Activated naive CD4-positive, alpha-beta T cell treated with anti-CD3 and anti-CD28 coated beads, Interleukin-2, amount 10 ng/mL, durations not matched to agents 7 days and 5 days (primary cell): ENCODE measurements around the gene SLC12A5.

Source experiments
- CTCF ChIA-PET: fragments of 350-600 bp; sonication (Branson Sonifier 250); formaldehyde crosslinking; loops from one replicate; lab custom pipeline; 2021; ENCODE audit warnings: antibody characterized with exemption; lab: Charles Lee
- DNase-seq: peaks from one replicate; pipeline ENCODE4 v3.0.0-alpha.2; 2020
- H3K27ac Mint-ChIP-seq: one replicate; pipeline ENCODE4 v1.8.0; 2021; ENCODE audit warnings: mild to moderate bottlenecking, moderate library complexity, mixed read lengths
- H3K27me3 Mint-ChIP-seq: one replicate; pipeline ENCODE4 v1.8.0; 2021; ENCODE audit warnings: mild to moderate bottlenecking, mixed read lengths
- H3K36me3 Mint-ChIP-seq: one replicate; pipeline ENCODE4 v1.8.0; 2021; ENCODE audit warnings: mixed read lengths
- H3K4me1 Mint-ChIP-seq: one replicate; pipeline ENCODE4 v1.8.0; 2021; ENCODE audit warnings: mixed read lengths
- H3K4me3 Mint-ChIP-seq: one replicate; pipeline ENCODE4 v1.8.0; 2021; ENCODE audit warnings: mild to moderate bottlenecking, moderate library complexity, mixed read lengths
- H3K9me3 Mint-ChIP-seq: one replicate; pipeline ENCODE4 v1.8.0; 2021; ENCODE audit warnings: mixed read lengths

The SLC12A5 gene

DNA sequence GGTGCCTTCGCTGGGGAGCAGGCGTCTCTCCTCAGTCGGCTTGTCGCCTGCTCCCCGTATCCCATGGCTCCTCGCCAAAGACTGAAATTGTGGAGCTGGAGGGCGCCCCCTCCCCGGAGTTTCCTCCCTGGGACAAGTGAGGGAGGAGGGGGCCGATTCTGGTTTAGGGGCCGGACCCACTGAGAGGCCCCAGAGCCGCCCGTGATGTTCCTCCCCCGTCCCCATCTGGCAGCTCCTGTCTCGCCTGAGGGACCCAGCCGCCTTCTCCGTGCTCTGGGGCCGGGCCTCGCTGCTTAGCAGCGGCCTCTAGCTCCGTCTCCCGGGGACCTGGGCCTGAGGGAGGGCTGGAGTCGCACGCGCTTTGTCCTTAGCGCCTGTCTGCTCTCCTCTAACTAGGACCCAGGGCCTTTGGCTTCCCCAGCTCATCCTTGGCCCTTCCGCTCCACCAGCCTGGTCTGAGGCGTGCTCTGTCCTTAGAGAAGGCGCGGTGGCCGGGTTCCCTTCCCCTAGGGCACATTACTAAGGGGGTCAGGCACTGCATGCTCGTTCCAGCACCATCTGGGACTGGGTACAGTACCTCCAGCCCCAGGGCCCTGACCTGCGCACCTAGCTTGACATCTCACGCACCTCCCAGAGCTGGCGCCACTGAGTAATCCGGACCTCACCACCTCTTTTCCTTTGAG, 29.7 kb downstream of the SLC12A5 start:
- Mint-ChIP-seq H3K4me3 (no peak overlapping the region), H3K36me3 (peaks cover 44% of the 10 kb centered on the region), H3K27ac (no peak overlapping the region), H3K4me1 (peaks cover 39% of the 10 kb centered on the region), H3K9me3 (no peaks in the 10 kb centered on the region), H3K27me3 (peaks cover 48% of the 10 kb centered on the region)
- DNase-seq, result no peak
- CTCF ChIA-PET, result interaction anchor here (1.4 kb wide), 1 partner anchor 71 kb away, joined by 5 read pairs; no protein-coding TSS in a partner anchor

DNA sequence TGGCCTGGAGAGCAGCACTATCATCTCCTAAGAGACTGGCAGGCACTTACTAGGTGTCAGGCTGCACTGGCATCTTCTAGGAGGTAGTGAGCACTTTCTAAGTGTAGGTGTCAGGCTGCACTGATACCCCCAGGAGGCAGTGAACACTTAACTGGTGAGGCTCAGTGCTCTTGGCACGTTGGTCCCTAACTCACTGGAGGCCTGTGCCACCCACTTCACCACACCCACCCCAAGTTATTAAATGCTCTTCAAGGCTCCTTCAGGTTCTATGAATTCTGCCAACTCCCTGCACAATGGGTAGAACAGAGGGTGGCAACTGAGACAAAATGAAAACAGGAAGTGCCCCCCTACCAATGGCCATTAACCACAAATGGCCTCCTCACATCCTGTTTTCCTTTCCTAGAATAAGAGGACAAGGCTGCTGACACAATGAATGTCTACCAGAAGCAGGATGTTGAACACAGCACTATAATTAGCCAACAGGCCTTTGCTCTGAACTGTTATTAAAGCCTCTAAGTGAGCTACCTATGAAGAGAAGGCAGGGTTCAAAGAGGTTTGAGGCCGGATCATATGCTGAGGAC, 31.4 kb downstream of the SLC12A5 start:
- Mint-ChIP-seq H3K4me3 (no peak overlapping the region), H3K36me3 (peaks cover 60% of the 10 kb centered on the region), H3K4me1 (peaks cover 47% of the 10 kb centered on the region), H3K27me3 (peaks cover 39% of the 10 kb centered on the region), H3K9me3 (no peaks in the 10 kb centered on the region), H3K27ac (peak overlapping the region; percentile 62)
- DNase-seq, result no peak
- CTCF ChIA-PET, result interaction anchor here (3.1 kb wide), 1 partner anchor 47 kb away, joined by 9 read pairs; no protein-coding TSS in a partner anchor

DNA sequence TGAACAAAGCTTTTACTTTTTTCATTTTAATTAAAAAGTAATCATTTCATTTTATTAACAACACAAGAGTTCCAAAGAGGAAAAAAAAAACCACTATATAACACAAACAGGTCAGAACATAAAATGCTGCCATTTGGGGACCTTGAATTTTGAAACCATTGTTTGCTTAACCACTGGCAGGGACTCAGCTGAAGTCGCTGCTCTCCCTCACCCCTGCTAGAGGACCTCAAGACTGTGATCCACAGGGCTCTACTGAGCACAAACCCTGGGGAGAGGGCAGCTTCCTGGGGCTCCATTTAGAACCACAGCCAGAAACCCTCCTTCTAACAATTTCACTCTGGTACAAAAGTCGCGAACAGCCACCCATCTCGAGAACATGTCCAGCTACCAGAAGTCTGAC, 32.0 kb downstream of the SLC12A5 start:
- peaks cover 66% of the 10 kb centered on the region for H3K36me3 Mint-ChIP-seq
- CTCF ChIA-PET, result interaction anchor here (3.1 kb wide), 1 partner anchor 47 kb away, joined by 9 read pairs; no protein-coding TSS in a partner anchor
- no peaks in the 10 kb centered on the region for H3K9me3 Mint-ChIP-seq
- H3K27ac Mint-ChIP-seq, result peak overlapping the region; percentile 66
- peaks cover 47% of the 10 kb centered on the region for H3K4me1 Mint-ChIP-seq
- peaks cover 34% of the 10 kb centered on the region for H3K27me3 Mint-ChIP-seq
- no peak for DNase-seq
- no peak overlapping the region for H3K4me3 Mint-ChIP-seq

DNA sequence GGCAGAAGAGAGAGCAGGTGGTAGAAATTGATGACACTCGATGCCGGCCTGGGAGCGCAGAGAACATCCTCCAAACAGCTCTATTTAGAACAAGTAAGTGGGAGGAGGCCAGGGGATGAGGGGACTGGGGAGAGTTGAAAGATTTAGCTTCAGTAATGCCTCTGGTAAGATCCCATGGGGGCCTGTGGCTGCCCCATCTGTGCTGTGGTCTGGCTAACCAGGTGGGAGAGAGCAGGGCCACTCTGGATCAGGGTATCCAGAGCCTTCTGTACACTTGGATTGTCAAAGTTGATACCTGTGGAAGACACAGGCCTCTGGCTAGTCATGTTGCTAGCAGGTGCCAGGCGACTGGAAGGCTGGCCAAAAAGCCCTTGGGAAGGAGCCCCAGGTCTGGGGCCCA, 33.1 kb downstream of the SLC12A5 start:
- no peaks in the 10 kb centered on the region for H3K9me3 Mint-ChIP-seq
- peaks cover 71% of the 10 kb centered on the region for H3K36me3 Mint-ChIP-seq
- H3K4me1 Mint-ChIP-seq, result peaks cover 47% of the 10 kb centered on the region
- no peak overlapping the region for H3K27ac Mint-ChIP-seq
- H3K27me3 Mint-ChIP-seq, result peaks cover 22% of the 10 kb centered on the region
- CTCF ChIA-PET, result interaction anchor here (3.1 kb wide), 1 partner anchor 48 kb away, joined by 9 read pairs; no protein-coding TSS in a partner anchor
- DNase-seq, result no peak
- no peak overlapping the region for H3K4me3 Mint-ChIP-seq

DNA sequence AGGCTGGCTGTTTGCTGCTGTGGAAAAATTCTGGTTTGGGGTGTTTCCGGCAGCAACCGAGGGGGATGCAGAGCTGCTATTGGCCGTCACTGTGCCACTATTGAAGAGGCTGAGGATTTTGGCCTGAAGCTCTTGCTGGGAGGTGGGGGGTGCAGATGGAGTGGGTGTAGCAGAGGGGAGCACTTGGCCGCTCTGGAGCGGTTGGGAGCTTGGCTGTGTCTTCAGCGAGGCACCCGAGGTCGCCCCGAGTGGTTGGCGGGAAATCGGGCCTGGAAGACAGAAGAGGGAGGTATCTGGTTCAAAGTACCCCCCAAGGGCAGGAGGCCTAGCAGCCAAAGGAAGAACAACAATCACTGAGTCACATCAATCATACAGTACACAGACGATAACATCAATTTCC, 33.6 kb downstream of the SLC12A5 start:
- DNase-seq, result no peak
- Mint-ChIP-seq H3K4me3 (no peak overlapping the region), H3K36me3 (peaks cover 71% of the 10 kb centered on the region), H3K4me1 (peaks cover 47% of the 10 kb centered on the region), H3K27ac (no peak overlapping the region), H3K27me3 (peaks cover 17% of the 10 kb centered on the region), H3K9me3 (no peaks in the 10 kb centered on the region)
- CTCF ChIA-PET, result interaction anchor here (3.1 kb wide), 1 partner anchor 49 kb away, joined by 9 read pairs; no protein-coding TSS in a partner anchor

DNA sequence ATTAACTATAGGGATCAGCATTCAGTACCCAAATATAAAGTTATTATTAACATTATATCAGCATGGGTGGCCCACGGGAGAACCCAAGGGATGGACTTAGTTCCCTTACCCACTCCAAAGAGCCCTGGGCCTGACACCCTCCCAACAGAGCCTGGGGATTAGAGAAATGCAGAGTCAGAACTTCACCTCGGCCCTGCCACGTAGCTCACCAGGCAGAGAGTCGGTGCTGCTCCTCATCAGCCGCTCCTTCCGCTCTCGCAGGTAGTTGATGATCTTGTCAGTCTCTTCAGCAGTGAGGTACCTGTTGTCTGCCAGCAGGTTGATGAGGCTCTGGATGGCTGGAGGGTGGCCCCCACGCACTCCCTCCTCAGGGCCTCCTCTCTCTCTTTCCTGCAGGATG, 34.1 kb downstream of the SLC12A5 start:
- Mint-ChIP-seq H3K9me3 (no peaks in the 10 kb centered on the region), H3K4me3 (no peak overlapping the region), H3K36me3 (peaks cover 73% of the 10 kb centered on the region), H3K27ac (no peak overlapping the region), H3K27me3 (peaks cover 12% of the 10 kb centered on the region), H3K4me1 (peaks cover 45% of the 10 kb centered on the region)
- CTCF ChIA-PET, result interaction anchor here (3.1 kb wide), 1 partner anchor 49 kb away, joined by 9 read pairs; no protein-coding TSS in a partner anchor
- no peak for DNase-seq

DNA sequence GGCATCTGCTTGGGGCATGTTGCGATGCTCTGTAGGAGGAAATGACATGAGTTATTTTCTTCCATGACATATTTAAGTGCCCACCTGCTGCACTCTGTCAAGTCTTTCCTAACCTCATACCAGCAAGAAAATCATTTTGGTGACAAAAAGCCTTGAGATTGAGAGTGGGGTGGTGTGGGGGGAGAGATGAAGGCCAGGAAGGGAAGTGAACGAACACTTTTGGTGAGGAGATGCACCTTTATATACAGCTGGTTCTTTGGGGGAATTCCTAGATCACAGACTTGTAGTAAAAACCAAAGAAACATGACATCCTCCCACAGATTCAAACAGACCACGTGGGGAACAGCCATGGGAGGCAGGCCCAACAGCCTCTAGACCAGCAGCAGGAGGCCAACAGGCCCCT, 34.6 kb downstream of the SLC12A5 start:
- Mint-ChIP-seq H3K27ac (no peak overlapping the region), H3K36me3 (peaks cover 77% of the 10 kb centered on the region), H3K9me3 (no peaks in the 10 kb centered on the region), H3K4me3 (no peak overlapping the region), H3K27me3 (peaks cover 7% of the 10 kb centered on the region), H3K4me1 (peaks cover 42% of the 10 kb centered on the region)
- DNase-seq, result no peak
- CTCF ChIA-PET, result no interaction called here

DNA sequence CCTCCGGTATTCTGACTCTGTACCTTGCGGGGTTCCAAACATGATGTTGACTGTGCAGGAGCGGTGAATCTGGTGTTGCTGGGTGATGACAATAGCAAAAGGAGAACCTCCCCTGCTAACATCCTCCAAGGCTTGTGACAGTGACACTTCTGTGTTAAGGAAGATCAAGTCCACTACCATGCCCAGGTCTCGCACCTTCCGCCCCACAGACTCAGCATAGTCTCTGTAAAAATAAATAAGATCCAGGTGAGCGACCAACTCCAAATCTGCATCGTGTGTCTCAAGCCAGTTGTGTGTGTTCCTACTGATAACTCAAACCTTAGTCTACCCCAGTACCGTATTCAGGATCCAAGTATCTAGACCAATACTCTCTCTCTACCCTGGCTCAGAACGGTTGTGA, 36.0 kb downstream of the SLC12A5 start:
- no peaks in the 10 kb centered on the region for H3K27me3 Mint-ChIP-seq
- no peak overlapping the region for H3K4me3 Mint-ChIP-seq
- peaks cover 71% of the 10 kb centered on the region for H3K36me3 Mint-ChIP-seq
- DNase-seq, result no peak
- H3K27ac Mint-ChIP-seq, result no peak overlapping the region
- no peaks in the 10 kb centered on the region for H3K9me3 Mint-ChIP-seq
- H3K4me1 Mint-ChIP-seq, result peaks cover 31% of the 10 kb centered on the region
- CTCF ChIA-PET, result interaction anchor here (0.9 kb wide), 1 partner anchor 42 kb away, joined by 3 read pairs; no protein-coding TSS in a partner anchor

DNA sequence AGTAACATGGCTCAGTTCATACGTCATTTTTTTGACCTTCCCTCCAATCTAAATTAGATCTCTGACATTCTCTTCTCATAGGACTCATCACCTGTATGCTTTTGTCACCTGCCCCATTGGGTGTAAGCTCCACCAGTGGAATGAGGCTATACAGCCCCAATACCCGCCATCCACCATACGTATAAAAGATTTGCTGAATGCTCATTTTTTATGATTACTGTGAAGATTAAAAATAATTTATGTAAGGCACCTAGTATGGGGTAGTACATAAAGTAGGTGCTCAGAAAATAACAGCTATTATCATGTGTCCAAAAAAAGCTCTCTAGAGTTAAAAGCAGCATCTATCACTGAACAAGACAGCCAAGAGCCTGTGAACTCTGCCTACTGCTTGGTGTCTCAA, 36.7 kb downstream of the SLC12A5 start:
- no peak for DNase-seq
- Mint-ChIP-seq H3K4me3 (no peak overlapping the region), H3K36me3 (peaks cover 64% of the 10 kb centered on the region), H3K9me3 (no peaks in the 10 kb centered on the region), H3K27me3 (no peaks in the 10 kb centered on the region), H3K27ac (no peak overlapping the region), H3K4me1 (peaks cover 24% of the 10 kb centered on the region)
- CTCF ChIA-PET, result interaction anchor here (0.9 kb wide), 1 partner anchor 42 kb away, joined by 3 read pairs; no protein-coding TSS in a partner anchor

DNA sequence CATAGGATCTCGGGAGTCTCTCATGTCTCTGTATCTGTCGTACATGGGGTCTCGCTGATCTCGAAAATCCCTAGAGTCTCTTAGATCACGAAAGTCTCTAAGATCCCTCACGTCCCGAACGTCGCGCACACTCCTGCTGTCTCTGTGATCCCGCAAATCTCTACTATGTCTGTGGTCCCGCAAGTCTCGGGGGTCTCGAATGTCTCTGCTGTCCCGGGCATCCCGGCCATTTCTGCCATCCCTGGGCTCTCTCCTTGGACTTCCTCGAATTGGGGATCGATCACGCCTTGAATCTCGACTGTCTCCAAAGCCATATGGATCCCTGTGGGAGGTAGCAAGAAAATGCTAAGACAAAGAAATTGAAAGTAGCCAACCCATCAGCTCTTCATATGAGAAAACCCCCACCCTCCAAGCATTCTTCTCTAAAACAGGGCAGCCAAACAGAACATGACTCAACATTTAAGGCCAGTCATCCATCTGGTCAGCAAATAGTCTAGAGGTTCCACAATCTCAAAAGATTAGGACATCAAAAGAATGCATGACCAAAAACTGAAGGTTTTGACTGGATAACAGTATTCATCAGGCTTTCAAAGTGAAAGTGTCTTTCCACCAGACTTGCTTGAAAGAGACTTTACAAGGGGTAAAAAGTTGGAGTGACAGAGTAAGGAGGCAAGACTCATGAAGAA, 41.3 kb downstream of the SLC12A5 start:
- CTCF ChIA-PET, result no interaction called here
- no peak for DNase-seq
- no peaks in the 10 kb centered on the region for H3K9me3 Mint-ChIP-seq
- no peaks in the 10 kb centered on the region for H3K27me3 Mint-ChIP-seq
- H3K27ac Mint-ChIP-seq, result no peak overlapping the region
- H3K36me3 Mint-ChIP-seq, result peaks cover 32% of the 10 kb centered on the region
- H3K4me3 Mint-ChIP-seq, result no peak overlapping the region
- peaks cover 2% of the 10 kb centered on the region for H3K4me1 Mint-ChIP-seq

DNA sequence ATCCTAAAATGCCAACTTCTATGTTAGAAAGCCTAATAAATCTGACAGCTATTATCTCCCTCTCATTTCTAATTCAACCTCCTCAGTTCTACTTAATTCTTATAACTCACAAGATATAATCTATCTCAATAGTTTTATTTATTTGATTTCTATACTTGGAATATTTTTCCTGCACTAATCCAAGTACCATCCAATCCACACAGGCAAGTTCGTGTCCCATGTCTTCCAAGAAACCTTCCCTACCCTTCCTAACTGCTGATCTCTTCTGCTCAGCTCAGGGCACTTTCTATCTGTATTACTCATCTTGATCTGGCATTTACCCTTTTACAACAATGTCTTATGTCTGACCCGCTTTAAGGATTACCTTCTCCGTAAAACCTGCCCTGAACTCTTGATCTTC, 42.6 kb downstream of the SLC12A5 start:
- no peaks in the 10 kb centered on the region for H3K27me3 Mint-ChIP-seq
- CTCF ChIA-PET, result no interaction called here
- no peak for DNase-seq
- H3K4me1 Mint-ChIP-seq, result peaks cover 2% of the 10 kb centered on the region
- H3K27ac Mint-ChIP-seq, result no peak overlapping the region
- peaks cover 27% of the 10 kb centered on the region for H3K36me3 Mint-ChIP-seq
- no peak overlapping the region for H3K4me3 Mint-ChIP-seq
- H3K9me3 Mint-ChIP-seq, result no peaks in the 10 kb centered on the region

DNA sequence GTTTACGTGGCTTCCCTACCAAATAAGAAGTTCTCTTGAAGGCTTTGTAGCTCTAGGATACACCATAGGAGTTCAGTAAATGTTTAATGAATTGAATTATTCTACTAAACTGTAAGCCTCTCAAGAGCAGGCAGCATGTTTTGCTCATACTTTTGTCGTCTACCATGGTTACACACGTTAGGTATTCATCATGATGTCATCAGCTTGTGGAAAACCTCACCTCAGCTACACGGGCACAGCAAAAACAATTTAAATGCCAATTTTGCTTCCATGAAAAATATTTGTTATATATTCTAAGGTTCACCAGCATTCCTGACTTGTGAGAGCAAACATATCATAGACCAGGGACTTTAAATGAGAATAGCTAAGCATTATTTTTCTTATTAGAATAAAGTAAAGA, 44.0 kb downstream of the SLC12A5 start:
- no peak overlapping the region for H3K27ac Mint-ChIP-seq
- CTCF ChIA-PET, result no interaction called here
- H3K9me3 Mint-ChIP-seq, result no peaks in the 10 kb centered on the region
- H3K27me3 Mint-ChIP-seq, result no peaks in the 10 kb centered on the region
- DNase-seq, result no peak
- peaks cover 25% of the 10 kb centered on the region for H3K36me3 Mint-ChIP-seq
- no peak overlapping the region for H3K4me3 Mint-ChIP-seq
- peaks cover 2% of the 10 kb centered on the region for H3K4me1 Mint-ChIP-seq

DNA sequence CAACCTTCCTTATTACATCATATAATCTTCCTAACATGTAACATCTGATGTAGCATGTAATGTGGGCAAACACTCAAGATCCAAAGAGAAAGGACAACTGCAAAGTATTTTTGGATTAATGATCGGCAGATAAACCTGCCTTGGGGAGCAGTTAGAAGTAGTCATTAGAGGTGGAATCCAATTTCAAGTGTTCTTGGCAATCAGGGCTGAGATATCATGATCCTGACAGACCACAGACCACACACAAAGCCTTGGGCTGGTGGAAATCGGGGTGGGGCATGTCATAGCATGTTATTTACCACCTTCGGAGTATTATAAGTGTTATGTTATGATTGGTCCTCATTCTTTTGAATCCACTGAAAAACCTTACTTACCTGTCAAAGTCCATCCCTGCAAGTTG, 44.4 kb downstream of the SLC12A5 start:
- no peak overlapping the region for H3K4me3 Mint-ChIP-seq
- H3K36me3 Mint-ChIP-seq, result peaks cover 21% of the 10 kb centered on the region
- H3K9me3 Mint-ChIP-seq, result no peaks in the 10 kb centered on the region
- H3K27ac Mint-ChIP-seq, result no peak overlapping the region
- H3K27me3 Mint-ChIP-seq, result no peaks in the 10 kb centered on the region
- no peak for DNase-seq
- H3K4me1 Mint-ChIP-seq, result peaks cover 2% of the 10 kb centered on the region
- CTCF ChIA-PET, result no interaction called here

DNA sequence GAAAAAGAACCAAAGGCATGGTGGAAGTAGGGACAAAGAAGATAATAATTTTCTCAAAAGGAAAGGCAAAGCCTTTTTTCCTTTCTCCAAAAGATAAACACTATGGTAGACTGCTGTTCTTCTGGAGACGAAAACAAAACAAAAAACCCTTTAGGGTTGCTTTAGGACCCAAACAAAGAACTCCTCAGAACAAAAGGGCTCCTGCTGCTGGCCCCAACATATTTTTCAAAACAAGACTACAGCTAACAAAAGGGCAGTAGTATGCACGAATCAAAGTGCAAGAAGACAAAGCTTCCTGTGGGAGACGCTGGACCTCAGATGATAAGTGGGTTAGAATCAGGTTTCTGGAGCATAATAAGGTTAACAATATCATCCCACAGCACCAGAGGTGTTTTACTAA, 45.0 kb downstream of the SLC12A5 start:
- H3K9me3 Mint-ChIP-seq, result no peaks in the 10 kb centered on the region
- H3K27me3 Mint-ChIP-seq, result no peaks in the 10 kb centered on the region
- CTCF ChIA-PET, result no interaction called here
- H3K36me3 Mint-ChIP-seq, result peaks cover 18% of the 10 kb centered on the region
- peaks cover 2% of the 10 kb centered on the region for H3K4me1 Mint-ChIP-seq
- no peak overlapping the region for H3K27ac Mint-ChIP-seq
- no peak for DNase-seq
- no peak overlapping the region for H3K4me3 Mint-ChIP-seq
